HS-27A (cell line): ENCODE data around the gene KCNK16.

Experiments
- DNase-seq: peaks from one replicate; pipeline ENCODE4 v3.0.0-alpha.2; 2012; ENCODE audit warnings: low read depth, missing footprints

The KCNK16 gene

GRCh38 chr6:39276379-39276995, 46.0 kb downstream of the KCNK16 start:
- no peak for DNase-seq

GRCh38 chr6:39274903-39275302, 47.6 kb downstream of the KCNK16 start:
- DNase-seq = no peak

GRCh38 chr6:39274471-39274870, 48.0 kb downstream of the KCNK16 start:
- no peak for DNase-seq

GRCh38 chr6:39273406-39273821, 49.1 kb downstream of the KCNK16 start:
- DNase-seq = no peak

- DNase-seq = no peak
Measured at GRCh38 chr6:39269961-39270360, 52.5 kb downstream of the KCNK16 start.

- no peak for DNase-seq
Measured at GRCh38 chr6:39268721-39269120, 53.8 kb downstream of the KCNK16 start.

- DNase-seq = no peak
Measured at GRCh38 chr6:39268171-39268570, 54.3 kb downstream of the KCNK16 start.

GRCh38 chr6:39266782-39267355, 55.6 kb downstream of the KCNK16 start:
- no peak for DNase-seq

- DNase-seq = no peak
Measured at GRCh38 chr6:39266375-39266774, 56.1 kb downstream of the KCNK16 start.
